ENCODE measurements around the gene INHBC.

INHBC gene

GRCh38 chr12:57467915-57468314 lies 33.3 kb downstream of the INHBC start:
- DNase-seq, result no peak

- DNase-seq, result no peak
Measured at GRCh38 chr12:57469296-57470164, 34.9 kb downstream of the INHBC start.

- DNase-seq, result no peak
Measured at GRCh38 chr12:57470286-57470969, 35.8 kb downstream of the INHBC start.

GRCh38 chr12:57470970-57471656 lies 36.5 kb downstream of the INHBC start:
- DNase-seq, result no peak

- DNase-seq, result no peak
Measured at GRCh38 chr12:57471661-57472060, 37.1 kb downstream of the INHBC start.

- DNase-seq, result no peak
Measured at GRCh38 chr12:57472391-57472790, 37.8 kb downstream of the INHBC start.

- no peak for DNase-seq
Measured at GRCh38 chr12:57473392-57473791, 38.8 kb downstream of the INHBC start.

GRCh38 chr12:57473886-57474285 lies 39.3 kb downstream of the INHBC start:
- no peak for DNase-seq

- no peak for DNase-seq
Measured at GRCh38 chr12:57474430-57474829, 39.8 kb downstream of the INHBC start.

GRCh38 chr12:57474862-57475261 lies 40.3 kb downstream of the INHBC start:
- no peak for DNase-seq

GRCh38 chr12:57475271-57476161 lies 40.9 kb downstream of the INHBC start:
- DNase-seq, result peak in 3 of 51 donors; percentile 12 to 32 (median 13)

GRCh38 chr12:57476162-57476992 lies 41.8 kb downstream of the INHBC start:
- DNase-seq, result no peak

GRCh38 chr12:57476993-57477709 lies 42.6 kb downstream of the INHBC start:
- DNase-seq, result no peak

- DNase-seq, result peak in 3 of 51 donors; percentile 9 to 13 (median 11)
Measured at GRCh38 chr12:57477710-57478681, 43.4 kb downstream of the INHBC start.

GRCh38 chr12:57479043-57479375 lies 44.4 kb downstream of the INHBC start:
- no peak for DNase-seq

GRCh38 chr12:57479376-57480115 lies 45.0 kb downstream of the INHBC start, which contains the start of gene ARHGAP9:
ARHGAP9 (minus strand) TSS chr12:57479866; CDS start chr12:57479406, 460 bp downstream.
- peak in 1 of 51 donors; percentile 2 for DNase-seq

- no peak for DNase-seq
Measured at GRCh38 chr12:57481671-57482070, 47.1 kb downstream of the INHBC start.

- DNase-seq, result no peak
Measured at GRCh38 chr12:57483466-57483865, 48.9 kb downstream of the INHBC start.

Data from hypothalamus (tissue), 51 donors.